HCT116 (cell line): ENCODE data around the gene PPIL6. TPM values are rescaled to one million over a fixed set of nuclear protein-coding genes. Genes with fewer than 3 reads are reported as not detected.

Experiments
- ATAC-seq: fragments of 200-7000 bp; cut with Tn5 transposase; 2 replicates; pipeline ENCODE4 v1.9.1; 2020; ENCODE audit warnings: mild to moderate bottlenecking, moderate library complexity
- BruUV-seq: library from RNA; stranded (reverse); fragments of 400-500 nt; replicated peaks from 2 replicates; lab custom pipeline; 2021; lab: Mats Ljungman, UMichigan
- CTCF ChIA-PET: fragments of 300-600 bp; sonication (Branson Sonifier 250); formaldehyde crosslinking; loops from one replicate; lab custom pipeline; 2021; ENCODE audit warnings: antibody characterized with exemption; lab: Charles Lee
- POLR2A ChIA-PET: fragments of 300-600, 350-600 bp; sonication (Branson Sonifier 250); formaldehyde crosslinking; loops from one replicate; lab custom pipeline; 2021; ENCODE audit warnings: antibody characterized with exemption; lab: Charles Lee
- RAD21 ChIA-PET, 2 experiments: fragments of 300-600 bp; sonication (Branson Sonifier 250); formaldehyde crosslinking; loops; one replicate each; lab custom pipeline; 2023; ENCODE audit warnings: low total read pairs in 2 of 2; ENCODE audit not compliant: uncharacterized antibody in 2 of 2, unreplicated experiment in 2 of 2, low non-redundant PET in 1 of 2; lab: Charles Lee
- DNase-seq: peaks from one replicate; pipeline ENCODE4 v3.0.0-alpha.2; 2010; ENCODE audit warnings: low read depth, low spot score
- H2AFZ ChIP-seq: fragments of 200-600 bp; shearing (Covaris generic), sonication (generic); 2 replicates; pipeline ENCODE4 v1.6.1; 2017; ENCODE audit warnings: low read depth, mixed run types, mixed read lengths, antibody characterized with exemption, low read length; ENCODE audit not compliant: poor library complexity, severe bottlenecking
- H3K27ac ChIP-seq: 2 replicates; pipeline ENCODE4 v1.5.1; 2012; ENCODE audit warnings: low read depth, low read length
- H3K27me3 ChIP-seq: fragments of 200-600 bp; sonication (generic); 2 replicates; pipeline ENCODE4 v1.6.1; 2016; ENCODE audit warnings: mixed run types, low read length, mixed read lengths; ENCODE audit not compliant: insufficient read depth
- H3K36me3 ChIP-seq, 2 experiments: fragments of 200-500 bp in 1 of 2; fragments of 200-600 bp in 1 of 2; sonication (Bioruptor generic) in 1 of 2; sonication (generic) in 1 of 2; 2 replicates each; pipeline versions ENCODE4 v1.5.1 to v1.6.1; 2014 to 2016; ENCODE audit warnings: low read length in 2 of 2, inconsistent platforms in 1 of 2, mixed read lengths in 1 of 2, mixed run types in 1 of 2; ENCODE audit not compliant: insufficient read depth in 2 of 2, control insufficient read depth in 1 of 2
- H3K4me1 ChIP-seq, 2 experiments: fragments of 200-600 bp in 1 of 2; sonication (generic) in 1 of 2; 2 replicates each; pipeline versions ENCODE4 v1.5.1 to v1.6.1; 2012 to 2017; ENCODE audit warnings: low read length in 2 of 2, inconsistent platforms in 1 of 2, mild to moderate bottlenecking in 1 of 2, mixed read lengths in 1 of 2, mixed run types in 1 of 2, moderate library complexity in 1 of 2; ENCODE audit not compliant: insufficient read depth in 2 of 2, control insufficient read depth in 1 of 2
- H3K4me2 ChIP-seq: fragments of 200-600 bp; sonication (generic); 2 replicates; pipeline ENCODE4 v1.6.1; 2017; ENCODE audit warnings: mixed run types, low read length, mixed read lengths
- H3K4me3 ChIP-seq, 2 experiments: fragments of 200-600 bp in 1 of 2; sonication (generic) in 1 of 2; replicated peaks in 1 of 2; 2 replicates each; pipeline ENCODE4 v1.5.1; 2011 to 2016; ENCODE audit warnings: low read length in 2 of 2, control low read depth in 1 of 2, low read depth in 1 of 2, mild to moderate bottlenecking in 1 of 2, mixed read lengths in 1 of 2, mixed run types in 1 of 2
- H3K79me2 ChIP-seq: fragments of 200-600 bp; sonication (generic); 2 replicates; pipeline ENCODE4 v1.6.1; 2017; ENCODE audit warnings: mild to moderate bottlenecking, mixed run types, low read length, moderate library complexity, mixed read lengths; ENCODE audit not compliant: insufficient read depth
- H3K9ac ChIP-seq: fragments of 200-600 bp; sonication (generic); 2 replicates; pipeline ENCODE4 v1.6.1; 2016; ENCODE audit warnings: low read length, mixed read lengths
- H3K9me2 ChIP-seq: fragments of 200-600 bp; sonication (generic), shearing (Covaris generic); 2 replicates; pipeline ENCODE4 v1.6.1; 2017; ENCODE audit warnings: mixed run types, mild to moderate bottlenecking, moderate library complexity; ENCODE audit not compliant: insufficient read depth
- H3K9me3 ChIP-seq, 2 experiments: fragments of 200-500 bp in 1 of 2; fragments of 200-600 bp in 1 of 2; sonication (Bioruptor generic) in 1 of 2; sonication (generic) in 1 of 2; 2 replicates each; pipeline ENCODE4 v1.6.1; 2014 to 2017; ENCODE audit warnings: low read length in 2 of 2, mixed read lengths in 2 of 2, inconsistent platforms in 1 of 2, low read depth in 1 of 2, mild to moderate bottlenecking in 1 of 2, mixed run types in 1 of 2, moderate library complexity in 1 of 2; ENCODE audit not compliant: control insufficient read depth in 1 of 2, insufficient read depth in 1 of 2
- H4K20me1 ChIP-seq: fragments of 200-600 bp; sonication (generic), shearing (Covaris generic); 2 replicates; pipeline ENCODE4 v1.6.1; 2017; ENCODE audit warnings: mixed run types, mild to moderate bottlenecking, moderate library complexity; ENCODE audit not compliant: insufficient read depth
- ATF3 ChIP-seq: IDR thresholded peaks from 2 replicates; pipeline ENCODE4 v1.6.1; 2012
- CTCF ChIP-seq, 3 experiments: fragments of 200-600 bp in 1 of 3; sonication (generic) in 1 of 3; IDR thresholded peaks in 2 of 3; conservative IDR thresholded peaks in 1 of 3; 2 replicates each; pipeline ENCODE4 v1.5.1; 2012 to 2017; ENCODE audit warnings: low read depth in 2 of 3, low read length in 2 of 3, antibody characterized with exemption in 1 of 3, borderline replicate concordance in 1 of 3, control low read depth in 1 of 3, mild to moderate bottlenecking in 1 of 3, mixed read lengths in 1 of 3, mixed run types in 1 of 3, moderate library complexity in 1 of 3; ENCODE audit not compliant: insufficient read depth in 1 of 3
- EGR1 ChIP-seq: IDR thresholded peaks from 2 replicates; pipeline ENCODE4 v1.6.1; 2012; ENCODE audit warnings: low read depth
- ELF1 ChIP-seq: IDR thresholded peaks from 2 replicates; pipeline ENCODE4 v1.6.1; 2012; ENCODE audit warnings: low read depth, borderline replicate concordance
- EZH2 ChIP-seq: fragments of 200-600 bp; sonication (generic); IDR thresholded peaks from 2 replicates; pipeline ENCODE4 v1.6.1; 2017; ENCODE audit warnings: antibody characterized with exemption, mixed run types
- EZH2phosphoT487 ChIP-seq: fragments of 200-600 bp; IDR thresholded peaks from 2 replicates; pipeline ENCODE4 v1.6.1; 2018; ENCODE audit warnings: antibody characterized with exemption, borderline replicate concordance
- JUND ChIP-seq: IDR thresholded peaks from 2 replicates; pipeline ENCODE4 v1.6.1; 2012
- POLR2A ChIP-seq: IDR thresholded peaks from 2 replicates; pipeline ENCODE4 v1.7.0; 2011; ENCODE audit warnings: borderline replicate concordance; ENCODE audit not compliant: insufficient read depth, insufficient read length; ENCODE audit errors: extremely low read depth
- RAD21 ChIP-seq: IDR thresholded peaks from 2 replicates; pipeline ENCODE4 v1.6.1; 2012; ENCODE audit warnings: low read depth, mild to moderate bottlenecking
- REST ChIP-seq: IDR thresholded peaks from 2 replicates; pipeline ENCODE4 v1.6.1; 2012; ENCODE audit warnings: low read depth
- SIN3A ChIP-seq: IDR thresholded peaks from 2 replicates; pipeline ENCODE4 v1.6.1; 2012; ENCODE audit warnings: low read depth
- SP1 ChIP-seq: IDR thresholded peaks from 2 replicates; pipeline ENCODE4 v1.6.1; 2012; ENCODE audit warnings: low read depth
- ZBTB33 ChIP-seq: IDR thresholded peaks from 2 replicates; pipeline ENCODE4 v1.6.1; 2011; ENCODE audit warnings: mild to moderate bottlenecking, low read length, moderate library complexity; ENCODE audit not compliant: insufficient replicate concordance; ENCODE audit errors: extremely low read depth
- intact Hi-C: fragments of 100-400 bp; cut with micrococcal nuclease; formaldehyde crosslinking; loops from 2 replicates; pipeline ENCODE4 v1.10.0; 2022
- total RNA-seq: library from RNA; stranded (reverse); gene quantifications from one replicate; pipeline ENCODE4 v1.2.1, GENCODE V29; 2021; ENCODE audit not compliant: unreplicated experiment

Gene PPIL6
- total RNA-seq, 1 experiment from 2014 or later: 3.3 TPM

- TF ChIP-seq CTCF (IDR thresholded peaks at IDR 0.05 in 2 of 3, conservative IDR thresholded peaks at IDR 0.05 in 1 of 3; ENCODE audit: borderline replicate concordance in 1 of 3, insufficient read depth in 1 of 3, low read depth in 2 of 3, low read length in 2 of 3) (no peak), EGR1 (no peak)
- TF ChIP-seq, all 23 proteins: peak for 0
These were observed 76.7 kb downstream of the PPIL6 start (continued) for GRCh38 chr6:109363753-109364152.

- Histone ChIP-seq H3K36me3 (peaks cover 12 to 39% of the 10 kb centered on the region in 2 experiments), H3K9ac (no peak overlapping the region), H3K9me3 (no peaks in the 10 kb centered on the region; a peak in 1 of 4 replicates), H3K4me3 (no peak overlapping the region), H3K27me3 (no peaks in the 10 kb centered on the region), H3K79me2 (peaks cover 35% of the 10 kb centered on the region), H3K4me1 (no peaks in the 10 kb centered on the region), H3K4me2 (no peak overlapping the region), H3K27ac (no peak overlapping the region), H3K9me2 (no peaks in the 10 kb centered on the region), H2AFZ (no peak overlapping the region), H4K20me1 (no peaks in the 10 kb centered on the region; the same call in 1 of the 2 replicates)
- BruUV-seq: no TSS peak
- ChIA-PET POLR2A (no interaction called here), CTCF (no interaction called here), RAD21 (no interaction called here)
- no peak for ATAC-seq
- no peak for DNase-seq
- intact Hi-C loops: no loop called here
- TF ChIP-seq RAD21 (no peak), EZH2phosphoT487 (no peak), REST (no peak), SP1 (no peak), SIN3A (no peak), EGR1 (no peak), JUND (no peak), ZBTB33 (no peak), CTCF (IDR thresholded peaks at IDR 0.05 in 2 of 3, conservative IDR thresholded peaks at IDR 0.05 in 1 of 3; ENCODE audit: borderline replicate concordance in 1 of 3, insufficient read depth in 1 of 3, low read depth in 2 of 3, low read length in 2 of 3) (no peak), POLR2A (no peak), EZH2 (no peak), ATF3 (no peak), ELF1 (no peak)
These were observed 78.1 kb downstream of the PPIL6 start for GRCh38 chr6:109362102-109362884.
